ENCODE results near the gene CABP7. TPM values are rescaled to one million over a fixed set of nuclear protein-coding genes. Genes with fewer than 3 reads are reported as not detected.

CABP7 gene
- total RNA-seq (0.44 TPM in 1 of 2 replicates, not detected in the other), polyA plus RNA-seq (0.13 and 0.16 TPM in 2 replicates)

- no peak for DNase-seq (ENCODE audit: low spot score)
- H2AFZ ChIP-seq, result no peak within 1 kb of the TSS
- H3K4me3 ChIP-seq, result no peak within 1 kb of the TSS
- peaks cover 47% of the 10 kb centered on the region for H3K27me3 ChIP-seq
- H4K20me1 ChIP-seq (ENCODE audit: insufficient read depth, poor library complexity, severe bottlenecking), result no peaks in the 10 kb centered on the region
- WGBS (ENCODE audit: low lambda C conversion rate, missing lambda C conversion rate), result 2% methylated on average over 39 of the region's 115 CpGs
- H3K27ac ChIP-seq, result no peak within 1 kb of the TSS
- no peaks in the 10 kb centered on the region for H3K36me3 ChIP-seq (replicated peaks; ENCODE audit: insufficient read depth, low read depth)
- H3K9me2 ChIP-seq (replicated peaks; ENCODE audit: insufficient read depth), result no peaks in the 10 kb centered on the region
- TF ChIP-seq EZH2 (IDR thresholded peaks at IDR 0.05; ENCODE audit: borderline replicate concordance) (peak; percentile 29), CTCF (IDR thresholded peaks at IDR 0.05; ENCODE audit: poor library complexity) (no peak)
- no peaks in the 10 kb centered on the region for H3K9me3 ChIP-seq (ENCODE audit: low read depth)
- no peaks in the 10 kb centered on the region for H3K4me1 ChIP-seq (ENCODE audit: insufficient read depth)
- peak within 1 kb of the TSS; percentile 84 for H3K4me2 ChIP-seq
- H3K79me2 ChIP-seq, result no peaks in the 10 kb centered on the region
Measured at GRCh38 chr22:29719899-29720645, at the start of gene CABP7. Gene CABP7 (plus strand): TSS chr22:29720003. CDS start chr22:29720425, 422 bp downstream.

GRCh38 chr22:29670626-29671025 is 49.2 kb upstream of the CABP7 start:
- Histone ChIP-seq H3K36me3 (replicated peaks; ENCODE audit: insufficient read depth, low read depth) (no peaks in the 10 kb centered on the region), H3K4me1 (ENCODE audit: insufficient read depth) (no peaks in the 10 kb centered on the region), H3K9me3 (ENCODE audit: low read depth) (no peaks in the 10 kb centered on the region), H3K4me3 (no peak overlapping the region), H2AFZ (no peak overlapping the region), H3K9me2 (replicated peaks; ENCODE audit: insufficient read depth) (no peaks in the 10 kb centered on the region), H3K27me3 (no peaks in the 10 kb centered on the region), H3K4me2 (no peak overlapping the region), H3K79me2 (no peaks in the 10 kb centered on the region), H3K27ac (no peak overlapping the region), H4K20me1 (ENCODE audit: insufficient read depth, poor library complexity, severe bottlenecking) (no peaks in the 10 kb centered on the region)
- TF ChIP-seq CTCF (IDR thresholded peaks at IDR 0.05; ENCODE audit: poor library complexity) (no peak), EZH2 (IDR thresholded peaks at IDR 0.05; ENCODE audit: borderline replicate concordance) (no peak), EZH2phosphoT487 (IDR thresholded peaks at IDR 0.05; ENCODE audit: low read depth, severe bottlenecking, unreplicated experiment) (no peak)
- no peak for DNase-seq (ENCODE audit: low spot score)
- WGBS (ENCODE audit: low lambda C conversion rate, missing lambda C conversion rate), result 80% methylated on average over 3 of the region's 3 CpGs

GRCh38 chr22:29673361-29674066 is 46.3 kb upstream of the CABP7 start:
- H3K27me3 ChIP-seq, result no peaks in the 10 kb centered on the region
- no peaks in the 10 kb centered on the region for H3K79me2 ChIP-seq
- WGBS (ENCODE audit: low lambda C conversion rate, missing lambda C conversion rate), result 96% methylated on average over 14 of the region's 14 CpGs
- H3K4me1 ChIP-seq (ENCODE audit: insufficient read depth), result no peaks in the 10 kb centered on the region
- no peaks in the 10 kb centered on the region for H4K20me1 ChIP-seq (ENCODE audit: insufficient read depth, poor library complexity, severe bottlenecking)
- no peak overlapping the region for H3K4me3 ChIP-seq
- H3K9me2 ChIP-seq (replicated peaks; ENCODE audit: insufficient read depth), result no peaks in the 10 kb centered on the region
- no peak overlapping the region for H2AFZ ChIP-seq
- H3K9me3 ChIP-seq (ENCODE audit: low read depth), result no peaks in the 10 kb centered on the region
- H3K4me2 ChIP-seq, result no peak overlapping the region
- no peak overlapping the region for H3K27ac ChIP-seq
- no peaks in the 10 kb centered on the region for H3K36me3 ChIP-seq (replicated peaks; ENCODE audit: insufficient read depth, low read depth)
- no peak for DNase-seq (ENCODE audit: low spot score)
- TF ChIP-seq CTCF (IDR thresholded peaks at IDR 0.05; ENCODE audit: poor library complexity), result no peak
- no peak for TF ChIP-seq EZH2 (IDR thresholded peaks at IDR 0.05; ENCODE audit: borderline replicate concordance)
- no peak for TF ChIP-seq EZH2phosphoT487 (IDR thresholded peaks at IDR 0.05; ENCODE audit: low read depth, severe bottlenecking, unreplicated experiment)
